Trophoblast cell (in vitro differentiated cells and primary cell): ENCODE measurements around the gene FDPS.

ENCODE experiments used
- DNase-seq, 2 donors: peaks; one replicate each; pipeline ENCODE4 v3.0.0-alpha.2; 2016
- H2AFZ ChIP-seq: 2 replicates; pipeline ENCODE4 v1.6.1; 2013; ENCODE audit warnings: low read length, moderate library complexity, mild to moderate bottlenecking; ENCODE audit not compliant: insufficient read depth, poor library complexity
- H2AK5ac ChIP-seq: 2 replicates; pipeline ENCODE4 v1.6.1; 2013; ENCODE audit warnings: mild to moderate bottlenecking, low read length
- H2BK120ac ChIP-seq: 2 replicates; pipeline ENCODE4 v1.6.1; 2013; ENCODE audit warnings: low read length, mild to moderate bottlenecking, moderate library complexity; ENCODE audit not compliant: insufficient read depth, poor library complexity
- H2BK12ac ChIP-seq: 2 replicates; pipeline ENCODE4 v1.6.1; 2013; ENCODE audit warnings: mild to moderate bottlenecking, low read length, moderate library complexity
- H2BK5ac ChIP-seq: 2 replicates; pipeline ENCODE4 v1.6.1; 2013; ENCODE audit warnings: low read length, low read depth, moderate library complexity, mild to moderate bottlenecking; ENCODE audit not compliant: poor library complexity
- H3K14ac ChIP-seq: 2 replicates; pipeline ENCODE4 v1.6.1; 2013; ENCODE audit warnings: mild to moderate bottlenecking, low read length
- H3K18ac ChIP-seq: 2 replicates; pipeline ENCODE4 v1.6.1; 2013; ENCODE audit warnings: mild to moderate bottlenecking, low read length
- H3K23ac ChIP-seq: 2 replicates; pipeline ENCODE4 v1.6.1; 2013; ENCODE audit warnings: low read length
- H3K27ac ChIP-seq: 2 replicates; pipeline ENCODE4 v1.5.1; 2013; ENCODE audit warnings: low read depth, mild to moderate bottlenecking, inconsistent platforms, low read length, moderate library complexity
- H3K27me3 ChIP-seq: 2 replicates; pipeline ENCODE4 v1.6.1; 2013; ENCODE audit warnings: inconsistent platforms, mild to moderate bottlenecking, low read length, moderate library complexity; ENCODE audit not compliant: insufficient read depth
- H3K36me3 ChIP-seq, 2 experiments: 1 replicate in 1 of 2; 2 replicates in 1 of 2; pipeline ENCODE4 v1.6.1; 2013; ENCODE audit warnings: low read length in 2 of 2, mild to moderate bottlenecking in 2 of 2, moderate library complexity in 1 of 2; ENCODE audit not compliant: insufficient read depth in 2 of 2, control insufficient read depth in 1 of 2
- H3K4ac ChIP-seq: 2 replicates; pipeline ENCODE4 v1.6.1; 2013; ENCODE audit warnings: low read depth, mild to moderate bottlenecking, low read length, moderate library complexity
- H3K4me1 ChIP-seq, 2 experiments: 1 replicate in 1 of 2; 2 replicates in 1 of 2; pipeline ENCODE4 v1.6.1; 2013; ENCODE audit warnings: low read length in 2 of 2, mild to moderate bottlenecking in 2 of 2, moderate library complexity in 1 of 2; ENCODE audit not compliant: insufficient read depth in 2 of 2, control insufficient read depth in 1 of 2
- H3K4me2 ChIP-seq: 2 replicates; pipeline ENCODE4 v1.6.1; 2013; ENCODE audit warnings: inconsistent platforms, mild to moderate bottlenecking, low read length, moderate library complexity
- H3K4me3 ChIP-seq: 2 replicates; pipeline ENCODE4 v1.5.1; 2013; ENCODE audit warnings: mild to moderate bottlenecking, low read depth, low read length, inconsistent platforms
- H3K79me1 ChIP-seq: one replicate; pipeline ENCODE4 v1.6.1; 2013; ENCODE audit warnings: low read length
- H3K79me2 ChIP-seq: 2 replicates; pipeline ENCODE4 v1.6.1; 2013; ENCODE audit warnings: low read length, mild to moderate bottlenecking; ENCODE audit not compliant: control insufficient read depth, insufficient read depth, poor library complexity
- H3K9ac ChIP-seq: 2 replicates; pipeline ENCODE4 v1.6.1; 2013; ENCODE audit warnings: mild to moderate bottlenecking, low read length
- H3K9me3 ChIP-seq: 2 replicates; pipeline ENCODE4 v1.6.1; 2013; ENCODE audit warnings: low read depth, mild to moderate bottlenecking, control low read depth, inconsistent platforms, low read length; ENCODE audit not compliant: insufficient read depth
- H4K12ac ChIP-seq: 2 replicates; pipeline ENCODE4 v1.6.1; 2013; ENCODE audit warnings: low read depth, mild to moderate bottlenecking, low read length, moderate library complexity
- H4K8ac ChIP-seq: 2 replicates; pipeline ENCODE4 v1.6.1; 2013; ENCODE audit warnings: low read depth, mild to moderate bottlenecking, low read length, moderate library complexity
- H4K91ac ChIP-seq: one replicate; pipeline ENCODE4 v1.6.1; 2013; ENCODE audit warnings: low read depth, mild to moderate bottlenecking, low read length, moderate library complexity
- WGBS: extraction: QIAGEN DNeasy Blood & Tissue Kit; methylation state at CpG from one replicate; pipeline ENCODE4 v1.1.7; 2013; ENCODE audit warnings: missing lambda C conversion rate; ENCODE audit not compliant: insufficient read length, insufficient coverage; ENCODE audit errors: extremely low coverage; 5-methylcytosine and 5-hydroxymethylcytosine counted together

Gene FDPS

GRCh38 chr1:155313261-155313660 is 4.6 kb downstream of the FDPS start:
- no peak overlapping the region for H3K14ac ChIP-seq
- no peak for DNase-seq
- H2AK5ac ChIP-seq, result no peak overlapping the region
- H3K4me2 ChIP-seq, result no peak overlapping the region
- no peak overlapping the region for H4K8ac ChIP-seq
- H4K12ac ChIP-seq, result no peak overlapping the region
- no peak overlapping the region for H4K91ac ChIP-seq
- peaks cover 12% of the 10 kb centered on the region for H3K79me1 ChIP-seq
- H2AFZ ChIP-seq, result no peak overlapping the region
- H3K9ac ChIP-seq, result no peak overlapping the region
- no peak overlapping the region for H3K23ac ChIP-seq
- peaks cover 36 to 37% of the 10 kb centered on the region in 2 experiments for H3K36me3 ChIP-seq
- H2BK5ac ChIP-seq, result no peak overlapping the region
- no peaks in the 10 kb centered on the region for H3K27me3 ChIP-seq
- H3K9me3 ChIP-seq, result no peaks in the 10 kb centered on the region
- H3K4me3 ChIP-seq, result no peak overlapping the region
- no peak overlapping the region for H3K4ac ChIP-seq
- H3K18ac ChIP-seq, result no peak overlapping the region
- WGBS, result no CpG with 5 or more reads among the region's 8 CpGs
- H2BK12ac ChIP-seq, result no peak overlapping the region
- H3K27ac ChIP-seq, result no peak overlapping the region
- no peak overlapping the region for H2BK120ac ChIP-seq
- peaks cover 10% of the 10 kb centered on the region for H3K79me2 ChIP-seq
- H3K4me1 ChIP-seq, result peaks cover 5 to 10% of the 10 kb centered on the region in 2 experiments

DNA sequence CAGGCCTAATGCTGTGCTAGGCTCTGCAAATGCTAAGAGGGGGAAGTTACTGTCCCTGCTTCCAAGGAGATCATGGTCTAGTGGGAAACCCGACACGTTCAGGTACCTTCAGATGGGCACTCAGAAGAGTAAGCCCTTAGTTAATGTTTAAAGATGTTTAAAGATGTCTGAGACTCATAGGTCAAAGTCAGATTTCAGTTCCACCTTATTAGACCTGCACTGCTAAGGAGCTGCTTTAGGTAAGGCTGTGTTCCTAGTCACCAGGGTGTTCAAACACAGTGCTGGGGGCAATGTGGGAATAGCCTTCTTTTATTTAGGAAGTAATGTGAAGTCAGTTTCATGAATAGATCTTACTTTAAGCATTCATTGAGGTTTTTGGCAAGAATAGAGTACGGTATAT is 8.3 kb downstream of the FDPS start:
- Histone ChIP-seq H3K27me3 (no peaks in the 10 kb centered on the region), H2AFZ (no peak overlapping the region), H3K9ac (no peak overlapping the region), H3K79me2 (no peaks in the 10 kb centered on the region), H3K9me3 (no peaks in the 10 kb centered on the region), H3K36me3 (peaks cover 51 to 64% of the 10 kb centered on the region in 2 experiments), H3K27ac (no peak overlapping the region), H4K12ac (no peak overlapping the region), H4K8ac (no peak overlapping the region), H3K4me1 (peaks cover 0 to 6% of the 10 kb centered on the region in 2 experiments), H3K4me3 (no peak overlapping the region), H2BK120ac (no peak overlapping the region), H3K23ac (no peak overlapping the region), H2BK12ac (no peak overlapping the region), H2BK5ac (no peak overlapping the region), H3K79me1 (no peaks in the 10 kb centered on the region), H3K18ac (no peak overlapping the region), H3K4ac (no peak overlapping the region), H4K91ac (no peak overlapping the region), H3K4me2 (no peak overlapping the region), H2AK5ac (no peak overlapping the region), H3K14ac (no peak overlapping the region)
- WGBS, result no CpG with 5 or more reads among the region's 3 CpGs
- no peak for DNase-seq

GRCh38 chr1:155318082-155318481 is 9.4 kb downstream of the FDPS start:
- H3K79me1 ChIP-seq, result no peaks in the 10 kb centered on the region
- no peak overlapping the region for H3K9ac ChIP-seq
- H4K91ac ChIP-seq, result no peak overlapping the region
- peaks cover 48 to 56% of the 10 kb centered on the region in 2 experiments for H3K36me3 ChIP-seq
- H2BK5ac ChIP-seq, result no peak overlapping the region
- H2AFZ ChIP-seq, result no peak overlapping the region
- no peak overlapping the region for H2BK12ac ChIP-seq
- H3K27me3 ChIP-seq, result no peaks in the 10 kb centered on the region
- H3K14ac ChIP-seq, result no peak overlapping the region
- no peak overlapping the region for H4K8ac ChIP-seq
- H3K4me3 ChIP-seq, result no peak overlapping the region
- H3K4me2 ChIP-seq, result no peak overlapping the region
- H2AK5ac ChIP-seq, result no peak overlapping the region
- H3K9me3 ChIP-seq, result no peaks in the 10 kb centered on the region
- no peak for DNase-seq
- no peak overlapping the region for H3K27ac ChIP-seq
- H3K79me2 ChIP-seq, result peaks cover 2% of the 10 kb centered on the region
- whole genome bisulfite sequencing, result no CpG with 5 or more reads among the region's 9 CpGs
- H2BK120ac ChIP-seq, result no peak overlapping the region
- no peak overlapping the region for H3K23ac ChIP-seq
- H3K18ac ChIP-seq, result no peak overlapping the region
- peaks cover 0 to 12% of the 10 kb centered on the region in 2 experiments for H3K4me1 ChIP-seq
- no peak overlapping the region for H4K12ac ChIP-seq
- no peak overlapping the region for H3K4ac ChIP-seq

- H3K79me1 ChIP-seq, result peaks cover 10% of the 10 kb centered on the region
- no peak overlapping the region for H3K18ac ChIP-seq
- H2AFZ ChIP-seq, result no peak overlapping the region
- no peaks in the 10 kb centered on the region for H3K9me3 ChIP-seq
- no peak overlapping the region for H3K14ac ChIP-seq
- WGBS, result no CpG with 5 or more reads among the region's 5 CpGs
- no peak overlapping the region for H4K91ac ChIP-seq
- H2AK5ac ChIP-seq, result no peak overlapping the region
- H3K23ac ChIP-seq, result no peak overlapping the region
- H4K12ac ChIP-seq, result no peak overlapping the region
- peaks cover 0 to 12% of the 10 kb centered on the region in 2 experiments for H3K4me1 ChIP-seq
- peaks cover 7% of the 10 kb centered on the region for H3K79me2 ChIP-seq
- H3K27ac ChIP-seq, result no peak overlapping the region
- no peak overlapping the region for H4K8ac ChIP-seq
- H3K4me2 ChIP-seq, result no peak overlapping the region
- peaks cover 37 to 45% of the 10 kb centered on the region in 2 experiments for H3K36me3 ChIP-seq
- H2BK120ac ChIP-seq, result no peak overlapping the region
- no peaks in the 10 kb centered on the region for H3K27me3 ChIP-seq
- no peak overlapping the region for H3K4ac ChIP-seq
- H3K9ac ChIP-seq, result no peak overlapping the region
- H3K4me3 ChIP-seq, result no peak overlapping the region
- no peak overlapping the region for H2BK5ac ChIP-seq
- no peak for DNase-seq
- no peak overlapping the region for H2BK12ac ChIP-seq
Observed at GRCh38 chr1:155319536-155319935, 10.9 kb downstream of the FDPS start.
